ENCODE results near the gene GPR84.

The GPR84 gene

DNA sequence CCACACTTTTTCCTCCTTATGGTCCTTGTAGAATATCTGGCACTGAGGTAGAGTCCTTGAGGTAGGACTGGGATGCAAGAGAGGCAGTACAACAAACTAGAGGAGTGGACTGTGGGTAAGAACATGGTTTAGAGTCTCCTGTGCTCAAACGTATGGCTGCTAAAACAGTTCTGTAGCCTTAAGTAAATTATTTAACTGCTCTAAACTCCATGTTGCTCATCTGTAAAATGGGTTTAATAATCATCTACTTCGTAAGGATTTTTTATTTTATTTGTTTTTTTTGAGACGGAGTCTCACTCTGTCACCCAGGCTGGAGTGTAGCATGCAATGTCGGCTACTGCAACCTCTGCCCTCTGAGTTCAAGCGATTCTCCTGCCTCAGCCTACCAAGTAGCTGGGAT is 42.9 kb downstream of the GPR84 start:
- DNase-seq = no peak
